B cell (primary cell): ENCODE results near the gene TMEM9. TPM values are rescaled to one million over a fixed set of nuclear protein-coding genes. Genes with fewer than 3 reads are reported as not detected.

ENCODE experiments used
- ATAC-seq: fragments of 200-7000 bp; cut with Tn5 transposase; one replicate; pipeline ENCODE4 v1.10.0; 2021; ENCODE audit warnings: low read depth, mild to moderate bottlenecking, moderate number of reproducible peaks, moderate library complexity
- CTCF ChIA-PET: fragments of 350-600 bp; sonication (Branson Sonifier 250); formaldehyde crosslinking; loops from one replicate; lab custom pipeline; 2021; ENCODE audit warnings: antibody characterized with exemption, inconsistent platforms; lab: Charles Lee
- POLR2A ChIA-PET: fragments of 350-600 bp; sonication (Branson Sonifier 250); formaldehyde crosslinking; loops from one replicate; lab custom pipeline; 2021; ENCODE audit warnings: antibody characterized with exemption; lab: Charles Lee
- DNase-seq: peaks from one replicate; pipeline ENCODE4 v3.0.0; 2013
- H2AFZ ChIP-seq: 2 replicates; pipeline ENCODE4 v1.6.1; 2012; ENCODE audit warnings: mild to moderate bottlenecking, low read depth, low read length; ENCODE audit not compliant: insufficient read depth, poor library complexity, severe bottlenecking
- H3K27ac ChIP-seq, 2 donors: 1 replicate in 1 of 2; 2 replicates in 1 of 2; pipeline ENCODE4 v1.5.1; 2012 to 2013; ENCODE audit warnings: low read length in 2 of 2, mild to moderate bottlenecking in 2 of 2, moderate library complexity in 1 of 2
- H3K27me3 ChIP-seq, 4 experiments: fragments of 200-600 bp in 1 of 4; sonication (generic) in 1 of 4; replicated peaks in 1 of 4; 1 replicate in 2 of 4; 2 replicates in 2 of 4; pipeline versions ENCODE4 v1.6.1 to v1.7.0; 2013 to 2016; ENCODE audit warnings: low read length in 3 of 4, mild to moderate bottlenecking in 2 of 4, mixed read lengths in 1 of 4, moderate library complexity in 1 of 4; ENCODE audit not compliant: insufficient read depth in 4 of 4, control insufficient read depth in 3 of 4; ENCODE audit errors: control extremely low read depth in 1 of 4
- H3K36me3 ChIP-seq, 2 experiments: replicated peaks in 1 of 2; 1 replicate in 1 of 2; 2 replicates in 1 of 2; pipeline versions ENCODE4 v1.6.1 to v1.7.1; 2013; ENCODE audit warnings: low read length in 1 of 2; ENCODE audit not compliant: insufficient read depth in 2 of 2, control insufficient read depth in 1 of 2; ENCODE audit errors: control extremely low read depth in 1 of 2, extremely low read depth in 1 of 2
- H3K4me1 ChIP-seq, 2 donors: fragments of 200-600 bp in 1 of 2; sonication (generic) in 1 of 2; 1 replicate in 1 of 2; 2 replicates in 1 of 2; pipeline versions ENCODE4 v1.5.1 to v1.6.1; 2013 to 2017; ENCODE audit warnings: low read length in 2 of 2; ENCODE audit not compliant: control insufficient read depth in 2 of 2, insufficient read depth in 2 of 2
- H3K4me2 ChIP-seq: replicated peaks from 2 replicates; pipeline ENCODE3; 2012; ENCODE audit warnings: mild to moderate bottlenecking, low read depth, low read length; ENCODE audit not compliant: poor library complexity, severe bottlenecking
- H3K4me3 ChIP-seq, 5 experiments: fragments of 200-600 bp in 1 of 5; sonication (generic) in 1 of 5; 1 replicate in 3 of 5; 2 replicates in 2 of 5; pipeline versions ENCODE4 v1.5.1 to v1.7.0; 2011 to 2016; ENCODE audit warnings: low read length in 4 of 5, mild to moderate bottlenecking in 4 of 5, low read depth in 2 of 5, control low read depth in 1 of 5, moderate library complexity in 1 of 5; ENCODE audit not compliant: insufficient read depth in 1 of 5; ENCODE audit errors: control extremely low read depth in 1 of 5, extremely low read depth in 1 of 5
- H3K79me2 ChIP-seq: fragments of 200-600 bp; sonication (generic); one replicate; pipeline ENCODE4 v1.6.0; 2016; ENCODE audit warnings: low read length; ENCODE audit not compliant: control insufficient read depth, insufficient read depth
- H3K9ac ChIP-seq: fragments of 200-600 bp; sonication (generic); 2 replicates; pipeline ENCODE4 v1.6.1; 2017; ENCODE audit warnings: mild to moderate bottlenecking, low read length, moderate library complexity
- H3K9me3 ChIP-seq, 3 donors: one replicate each; pipeline versions ENCODE4 v1.6.1 to v1.7.1; 2013; ENCODE audit warnings: low read length in 2 of 3; ENCODE audit not compliant: control insufficient read depth in 2 of 3, insufficient read depth in 1 of 3; ENCODE audit errors: control extremely low read depth in 1 of 3
- H4K20me1 ChIP-seq: 2 replicates; pipeline ENCODE4 v1.6.0; 2012; ENCODE audit warnings: mild to moderate bottlenecking, low read length; ENCODE audit not compliant: insufficient read depth, control insufficient read depth, poor library complexity, severe bottlenecking
- H3K27ac Mint-ChIP-seq: one replicate; pipeline ENCODE4 v1.8.0; 2021; ENCODE audit warnings: mixed read lengths
- H3K27me3 Mint-ChIP-seq: one replicate; pipeline ENCODE4 v1.8.0; 2021; ENCODE audit warnings: mixed read lengths
- H3K4me1 Mint-ChIP-seq: one replicate; pipeline ENCODE4 v1.8.0; 2021; ENCODE audit warnings: mixed read lengths
- H3K4me3 Mint-ChIP-seq: one replicate; pipeline ENCODE4 v1.8.0; 2021; ENCODE audit warnings: mixed read lengths
- H3K9me3 Mint-ChIP-seq: one replicate; pipeline ENCODE4 v1.8.0; 2022; ENCODE audit warnings: mixed read lengths; ENCODE audit not compliant: insufficient read depth
- EZH2 ChIP-seq: IDR thresholded peaks from 2 replicates; pipeline ENCODE4 v1.6.1; 2012; ENCODE audit warnings: borderline replicate concordance, low read depth, mild to moderate bottlenecking, moderate library complexity, low read length; ENCODE audit not compliant: insufficient read depth, poor library complexity, severe bottlenecking
- WGBS: methylation state at CpG from one replicate; pipeline ENCODE4 v1.1.5; 2013; ENCODE audit warnings: missing lambda C conversion rate; ENCODE audit not compliant: insufficient coverage; 5-methylcytosine and 5-hydroxymethylcytosine counted together
- intact Hi-C: fragments of 100-400 bp; cut with micrococcal nuclease; formaldehyde crosslinking; loops from one replicate; pipeline ENCODE4 v1.10.0; 2022
- polyA plus RNA-seq: library from polyadenylated mRNA; depleted of rRNA; stranded (reverse); fragments of >200 nt; gene quantifications from 2 replicates; pipeline ENCODE4 v1.2.3, GENCODE V29; 2012
- total RNA-seq, 2 donors: library from RNA; stranded (reverse); fragments of 120-200 nt in 1 of 2; gene quantifications; 1 replicate in 1 of 2; 2 replicates in 1 of 2; pipeline versions ENCODE4 v1.2.3 to v1.2.4, GENCODE V29; 2013 to 2022
- TF ChIP-seq, protein P1 (sequence below): fragments of 200-600 bp; IDR thresholded peaks from one replicate; pipeline ENCODE4 v1.8.0; 2022; ENCODE audit warnings: antibody characterized with exemption, mild to moderate bottlenecking

Gene TMEM9
- total and polyA plus RNA-seq, 2 donors (not counting 1 experiment from before 2014, with no cell fraction given) = 23.6 to 29.2 TPM

- Histone ChIP-seq H3K27me3 (peaks cover 0 to 7% (median 2%) of the 10 kb centered on the region in 4 experiments), H3K4me1 (no peaks in the 10 kb centered on the region)
- POLR2A ChIA-PET = no interaction called here
Observed at GRCh38 chr1:201085902-201086735, 68.2 kb downstream of the TMEM9 start.

More at GRCh38 chr1:201085902-201086735, 68.2 kb downstream of the TMEM9 start:
- H3K4me2 ChIP-seq = no peak overlapping the region
- no peak for DNase-seq
- 78% methylated on average over 4 of the region's 12 CpGs for WGBS
- H3K9me3 ChIP-seq = no peaks in the 10 kb centered on the region
- H3K27ac ChIP-seq = no peak overlapping the region
- Mint-ChIP-seq H3K27ac (no peak overlapping the region), H3K9me3 (no peaks in the 10 kb centered on the region), H3K4me1 (no peaks in the 10 kb centered on the region), H3K4me3 (no peak overlapping the region), H3K27me3 (peaks cover 22% of the 10 kb centered on the region)
- H3K79me2 ChIP-seq = no peaks in the 10 kb centered on the region
- H2AFZ ChIP-seq = no peak overlapping the region
- H3K36me3 ChIP-seq = no peaks in the 10 kb centered on the region
- H3K9ac ChIP-seq = no peak overlapping the region
- no peak overlapping the region for H3K4me3 ChIP-seq
- CTCF ChIA-PET = interaction anchor here (0.6 to 2.1 kb wide), 5 partner anchors 11 to 115 kb away, joined by 3 to 9 read pairs (median 4); no protein-coding TSS in a partner anchor
- no peak for TF ChIP-seq EZH2
- TF ChIP-seq, protein P1, sequence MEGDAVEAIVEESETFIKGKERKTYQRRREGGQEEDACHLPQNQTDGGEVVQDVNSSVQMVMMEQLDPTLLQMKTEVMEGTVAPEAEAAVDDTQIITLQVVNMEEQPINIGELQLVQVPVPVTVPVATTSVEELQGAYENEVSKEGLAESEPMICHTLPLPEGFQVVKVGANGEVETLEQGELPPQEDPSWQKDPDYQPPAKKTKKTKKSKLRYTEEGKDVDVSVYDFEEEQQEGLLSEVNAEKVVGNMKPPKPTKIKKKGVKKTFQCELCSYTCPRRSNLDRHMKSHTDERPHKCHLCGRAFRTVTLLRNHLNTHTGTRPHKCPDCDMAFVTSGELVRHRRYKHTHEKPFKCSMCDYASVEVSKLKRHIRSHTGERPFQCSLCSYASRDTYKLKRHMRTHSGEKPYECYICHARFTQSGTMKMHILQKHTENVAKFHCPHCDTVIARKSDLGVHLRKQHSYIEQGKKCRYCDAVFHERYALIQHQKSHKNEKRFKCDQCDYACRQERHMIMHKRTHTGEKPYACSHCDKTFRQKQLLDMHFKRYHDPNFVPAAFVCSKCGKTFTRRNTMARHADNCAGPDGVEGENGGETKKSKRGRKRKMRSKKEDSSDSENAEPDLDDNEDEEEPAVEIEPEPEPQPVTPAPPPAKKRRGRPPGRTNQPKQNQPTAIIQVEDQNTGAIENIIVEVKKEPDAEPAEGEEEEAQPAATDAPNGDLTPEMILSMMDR = no peak
- no peaks in the 10 kb centered on the region for H4K20me1 ChIP-seq
- intact Hi-C loops = loop anchor here (1.0 kb wide), 1 partner anchor 28 kb away; no protein-coding TSS in a partner anchor
- no peak for ATAC-seq

Other genes with a start within 250 kb of the TMEM9 start
- gene KIF21B, start 130.8 kb downstream of the TMEM9 start, total RNA-seq = 41.6 and 42.0 TPM in 2 replicates
- 32.0 and 41.1 TPM in 2 replicates for gene KIF21B, start 130.8 kb downstream of the TMEM9 start, polyA plus RNA-seq
- not detected in 2 replicates for gene CACNA1S, start 42.0 kb downstream of the TMEM9 start, total RNA-seq
- gene CACNA1S, start 42.0 kb downstream of the TMEM9 start, polyA plus RNA-seq = not detected in 2 replicates
- not detected in 2 replicates for gene ASCL5, start 27.3 kb downstream of the TMEM9 start, total RNA-seq
- not detected in 2 replicates for gene ASCL5, start 27.3 kb downstream of the TMEM9 start, polyA plus RNA-seq
- gene IGFN1, start 36.4 kb upstream of the TMEM9 start, total RNA-seq = not detected in 2 replicates
- gene IGFN1, start 36.4 kb upstream of the TMEM9 start, polyA plus RNA-seq = not detected in 2 replicates
- not detected in 2 replicates for gene PKP1, start 129.0 kb upstream of the TMEM9 start, total RNA-seq
- gene PKP1, start 129.0 kb upstream of the TMEM9 start, polyA plus RNA-seq = not detected in 2 replicates
- gene TNNT2, start 223.2 kb upstream of the TMEM9 start, total RNA-seq = not detected in 2 replicates
- gene TNNT2, start 223.2 kb upstream of the TMEM9 start, polyA plus RNA-seq = not detected in 2 replicates
- 0.10 and 0.19 TPM in 2 replicates for gene LAD1, start 244.8 kb upstream of the TMEM9 start, total RNA-seq
- not detected in 2 replicates for gene LAD1, start 244.8 kb upstream of the TMEM9 start, polyA plus RNA-seq